ENCODE measurements around the gene PM20D2. TPM values are rescaled to one million over a fixed set of nuclear protein-coding genes. Genes with fewer than 3 reads are reported as not detected.

PM20D2 gene, protein sequence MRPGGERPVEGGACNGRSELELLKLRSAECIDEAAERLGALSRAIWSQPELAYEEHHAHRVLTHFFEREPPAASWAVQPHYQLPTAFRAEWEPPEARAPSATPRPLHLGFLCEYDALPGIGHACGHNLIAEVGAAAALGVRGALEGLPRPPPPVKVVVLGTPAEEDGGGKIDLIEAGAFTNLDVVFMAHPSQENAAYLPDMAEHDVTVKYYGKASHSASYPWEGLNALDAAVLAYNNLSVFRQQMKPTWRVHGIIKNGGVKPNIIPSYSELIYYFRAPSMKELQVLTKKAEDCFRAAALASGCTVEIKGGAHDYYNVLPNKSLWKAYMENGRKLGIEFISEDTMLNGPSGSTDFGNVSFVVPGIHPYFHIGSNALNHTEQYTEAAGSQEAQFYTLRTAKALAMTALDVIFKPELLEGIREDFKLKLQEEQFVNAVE
- 10 to 100 TPM in 1 of 2 donors, 1 to 10 TPM in 1; 7.5 to 21.5 TPM for total RNA-seq
- 1 to 10 TPM; 3.1 to 5.8 TPM for polyA plus RNA-seq
- long read RNA-seq, donor 1, full-length matches to known transcripts: 4 of 12 reads
- long read RNA-seq, donor 1, partial matches to known transcripts: 8 of 12 reads
- long read RNA-seq, donor 1, other reads (novel, unspliced or antisense): 0 of 12 reads
- long read RNA-seq, donor 2, full-length matches to known transcripts: 4 of 4 reads
- long read RNA-seq, donor 2, partial matches to known transcripts: 0 of 4 reads
- long read RNA-seq, donor 2, other reads (novel, unspliced or antisense): 0 of 4 reads
- long read RNA-seq, donor 3, full-length matches to known transcripts: 3 of 3 reads
- long read RNA-seq, donor 3, partial matches to known transcripts: 0 of 3 reads
- long read RNA-seq, donor 3, other reads (novel, unspliced or antisense): 0 of 3 reads
- long read RNA-seq, donor 4: 0 reads
- long read RNA-seq, donor 5, full-length matches to known transcripts: 8 of 14 reads
- long read RNA-seq, donor 5, partial matches to known transcripts: 6 of 14 reads
- long read RNA-seq, donor 5, other reads (novel, unspliced or antisense): 0 of 14 reads

DNA sequence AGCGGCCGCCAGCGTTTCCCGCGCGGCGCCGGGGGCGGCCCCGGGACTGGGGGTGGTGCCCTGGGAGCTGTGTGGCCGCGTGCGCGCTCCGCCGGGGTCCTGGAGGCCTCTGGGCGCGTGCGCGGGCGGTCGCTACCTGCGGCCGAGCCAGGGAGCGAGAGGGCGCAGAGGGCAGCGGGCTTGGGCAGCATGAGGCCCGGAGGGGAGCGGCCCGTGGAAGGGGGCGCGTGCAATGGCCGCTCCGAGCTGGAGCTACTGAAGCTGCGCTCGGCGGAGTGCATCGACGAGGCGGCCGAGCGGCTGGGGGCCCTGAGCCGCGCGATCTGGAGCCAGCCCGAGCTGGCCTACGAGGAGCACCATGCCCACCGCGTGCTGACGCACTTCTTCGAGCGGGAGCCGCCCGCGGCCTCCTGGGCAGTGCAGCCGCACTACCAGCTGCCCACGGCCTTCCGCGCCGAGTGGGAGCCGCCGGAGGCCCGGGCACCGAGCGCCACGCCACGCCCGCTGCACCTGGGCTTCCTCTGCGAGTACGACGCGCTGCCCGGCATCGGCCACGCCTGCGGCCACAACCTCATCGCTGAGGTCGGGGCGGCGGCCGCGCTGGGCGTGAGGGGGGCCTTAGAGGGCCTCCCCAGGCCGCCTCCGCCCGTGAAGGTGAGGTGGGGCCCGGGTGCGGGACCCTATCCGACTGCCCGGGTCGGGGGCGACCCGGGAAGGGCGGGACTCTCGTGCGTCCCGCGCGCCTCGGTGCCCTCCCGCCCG is at the start of gene PM20D2:
TSS of gene PM20D2 (plus strand) at position 100 of the 762 bp plus-strand sequence. CDS start at position 190, 90 bp downstream.
- H3K9me3 ChIP-seq (ENCODE audit: control insufficient read depth in 4 of 4, insufficient read depth in 3 of 4, low read length in 3 of 4): no peaks in the 10 kb centered on the region
- TF ChIP-seq, protein P1, sequence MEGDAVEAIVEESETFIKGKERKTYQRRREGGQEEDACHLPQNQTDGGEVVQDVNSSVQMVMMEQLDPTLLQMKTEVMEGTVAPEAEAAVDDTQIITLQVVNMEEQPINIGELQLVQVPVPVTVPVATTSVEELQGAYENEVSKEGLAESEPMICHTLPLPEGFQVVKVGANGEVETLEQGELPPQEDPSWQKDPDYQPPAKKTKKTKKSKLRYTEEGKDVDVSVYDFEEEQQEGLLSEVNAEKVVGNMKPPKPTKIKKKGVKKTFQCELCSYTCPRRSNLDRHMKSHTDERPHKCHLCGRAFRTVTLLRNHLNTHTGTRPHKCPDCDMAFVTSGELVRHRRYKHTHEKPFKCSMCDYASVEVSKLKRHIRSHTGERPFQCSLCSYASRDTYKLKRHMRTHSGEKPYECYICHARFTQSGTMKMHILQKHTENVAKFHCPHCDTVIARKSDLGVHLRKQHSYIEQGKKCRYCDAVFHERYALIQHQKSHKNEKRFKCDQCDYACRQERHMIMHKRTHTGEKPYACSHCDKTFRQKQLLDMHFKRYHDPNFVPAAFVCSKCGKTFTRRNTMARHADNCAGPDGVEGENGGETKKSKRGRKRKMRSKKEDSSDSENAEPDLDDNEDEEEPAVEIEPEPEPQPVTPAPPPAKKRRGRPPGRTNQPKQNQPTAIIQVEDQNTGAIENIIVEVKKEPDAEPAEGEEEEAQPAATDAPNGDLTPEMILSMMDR (IDR thresholded peaks at IDR 0.05; ENCODE audit: control extremely low read depth, extremely low read depth): no peak
- peak within 1 kb of the TSS; percentile 91 to 98 for H3K27ac ChIP-seq (ENCODE audit: low read depth in 1 of 2, low read length in 1 of 2)
- H3K9ac ChIP-seq (ENCODE audit: insufficient read depth in 1 of 2, low read length in 2 of 2): peak within 1 kb of the TSS; percentile 63 to 93
- H3K36me3 ChIP-seq (ENCODE audit: control insufficient read depth in 4 of 4, insufficient read depth in 4 of 4, low read length in 4 of 4): peaks cover 0 to 2% (median under 1%) of the 10 kb centered on the region in 4 donors
- ATAC-seq (ENCODE audit: insufficient read depth, low FRiP score) (peak; percentile 92), DNase-seq (peak; percentile 75 to 82 (median 76))
- H3K4me3 ChIP-seq: peak within 1 kb of the TSS; percentile 93
- WGBS, 2 donors: 0 to 1% methylated on average over 88 to 102 of the region's 102 CpGs
- H3K4me1 ChIP-seq (ENCODE audit: control insufficient read depth in 5 of 5, insufficient read depth in 5 of 5, low read length in 5 of 5): peaks cover 0 to 14% (median 2%) of the 10 kb centered on the region in 5 donors
- H3K27me3 ChIP-seq (ENCODE audit: control insufficient read depth in 3 of 3, insufficient read depth in 3 of 3, low read length in 2 of 3): no peaks in the 10 kb centered on the region

DNA sequence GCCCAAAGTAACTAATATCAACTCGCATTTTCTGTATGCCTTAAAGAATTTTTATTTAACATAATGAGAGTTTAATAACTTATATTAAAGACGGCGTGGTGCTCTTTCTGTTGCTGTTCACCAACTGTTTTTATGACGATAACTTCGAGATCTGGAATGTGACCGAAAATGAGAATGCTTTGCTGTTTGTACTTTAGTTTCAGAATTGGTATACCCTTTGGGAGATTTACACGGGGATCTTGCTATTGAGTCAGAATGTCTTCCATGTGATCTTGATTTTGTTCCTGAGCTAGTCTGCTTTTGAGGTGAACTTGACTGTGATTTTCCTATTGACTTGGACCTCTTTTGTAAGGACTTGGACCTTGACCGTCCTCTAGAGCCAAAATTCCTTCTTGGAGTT is 47.4 kb upstream of the PM20D2 start:
- Histone ChIP-seq H3K9me3 (ENCODE audit: control insufficient read depth in 4 of 4, insufficient read depth in 3 of 4, low read length in 3 of 4) (no peaks in the 10 kb centered on the region), H3K27ac (ENCODE audit: low read depth in 1 of 2, low read length in 1 of 2) (no peak overlapping the region), H3K4me1 (ENCODE audit: control insufficient read depth in 5 of 5, insufficient read depth in 5 of 5, low read length in 5 of 5) (no peaks in the 10 kb centered on the region), H3K36me3 (ENCODE audit: control insufficient read depth in 4 of 4, insufficient read depth in 4 of 4, low read length in 4 of 4) (peaks cover 0 to 6% (median 0%) of the 10 kb centered on the region in 4 donors), H3K4me3 (no peak overlapping the region), H3K9ac (ENCODE audit: insufficient read depth in 1 of 2, low read length in 2 of 2) (no peak overlapping the region), H3K27me3 (ENCODE audit: control insufficient read depth in 3 of 3, insufficient read depth in 3 of 3, low read length in 2 of 3) (no peaks in the 10 kb centered on the region)
- no peak for ATAC-seq (ENCODE audit: insufficient read depth, low FRiP score)
- no peak for DNase-seq
- WGBS, 2 donors: 89 to 93% methylated on average over 8 of the region's 8 CpGs
- TF ChIP-seq, protein P1 (IDR thresholded peaks at IDR 0.05; ENCODE audit: control extremely low read depth, extremely low read depth): no peak

DNA sequence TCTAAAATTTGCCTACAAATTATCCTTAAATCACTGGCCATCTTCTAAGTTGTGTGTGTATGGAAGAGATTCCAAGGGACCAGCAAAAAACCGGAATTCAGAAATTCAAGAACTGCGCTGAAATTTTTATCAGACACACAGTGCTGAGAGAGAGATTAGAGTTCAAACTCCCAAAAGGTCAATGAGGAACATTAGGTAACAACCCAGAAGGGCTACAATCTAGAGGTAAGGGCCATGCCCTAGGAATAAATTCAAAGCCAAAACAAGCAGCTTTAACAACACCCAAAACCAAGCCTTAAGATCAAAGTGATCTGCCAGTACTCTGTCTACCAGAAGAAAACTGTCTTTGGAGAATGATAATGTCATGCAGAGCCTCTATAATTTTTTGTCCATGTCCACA is 45.7 kb upstream of the PM20D2 start:
- Histone ChIP-seq H3K27ac (ENCODE audit: low read depth in 1 of 2, low read length in 1 of 2) (no peak overlapping the region), H3K9me3 (ENCODE audit: control insufficient read depth in 4 of 4, insufficient read depth in 3 of 4, low read length in 3 of 4) (no peaks in the 10 kb centered on the region), H3K4me3 (no peak overlapping the region), H3K9ac (ENCODE audit: insufficient read depth in 1 of 2, low read length in 2 of 2) (no peak overlapping the region), H3K36me3 (ENCODE audit: control insufficient read depth in 4 of 4, insufficient read depth in 4 of 4, low read length in 4 of 4) (peaks cover 0 to 6% (median 0%) of the 10 kb centered on the region in 4 donors), H3K4me1 (ENCODE audit: control insufficient read depth in 5 of 5, insufficient read depth in 5 of 5, low read length in 5 of 5) (no peaks in the 10 kb centered on the region), H3K27me3 (ENCODE audit: control insufficient read depth in 3 of 3, insufficient read depth in 3 of 3, low read length in 2 of 3) (no peaks in the 10 kb centered on the region)
- DNase-seq (no peak), ATAC-seq (ENCODE audit: insufficient read depth, low FRiP score) (no peak)
- 97 to 100% methylated on average over 2 of the region's 2 CpGs for WGBS, 2 donors
- TF ChIP-seq, protein P1 (IDR thresholded peaks at IDR 0.05; ENCODE audit: control extremely low read depth, extremely low read depth): no peak

Measured in lung (tissue), 16 donors.